Nucleus accumbens (tissue), 56 donors: ENCODE measurements around the gene SMARCE1.
"Not testable (repeated sequence)": the region's sequence is repeated elsewhere in the genome, so short reads cannot be mapped to it uniquely, and the experiment has no call there.

ENCODE experiments used
- DNase-seq, 56 donors: peaks; one replicate each; lab custom pipeline; 2025; lab: John Stamatoyannopoulos, UW

Gene SMARCE1

GRCh38 chr17:40590742-40591141 lies 56.9 kb downstream of the SMARCE1 start:
- no peak for DNase-seq

- no peak for DNase-seq
Observed at GRCh38 chr17:40588552-40588951, 59.1 kb downstream of the SMARCE1 start.

- DNase-seq: not testable (repeated sequence)
Observed at GRCh38 chr17:40586264-40586663, 61.4 kb downstream of the SMARCE1 start.

- not testable (repeated sequence) for DNase-seq
Observed at GRCh38 chr17:40584950-40585349, 62.7 kb downstream of the SMARCE1 start.

GRCh38 chr17:40582328-40582901 lies 65.2 kb downstream of the SMARCE1 start:
- DNase-seq: no peak

- DNase-seq: no peak
Observed at GRCh38 chr17:40580140-40580539, 67.5 kb downstream of the SMARCE1 start.

- DNase-seq: no peak
Observed at GRCh38 chr17:40579471-40579870, 68.1 kb downstream of the SMARCE1 start.

- DNase-seq: no peak
Observed at GRCh38 chr17:40577611-40578065, 70.0 kb downstream of the SMARCE1 start.

- DNase-seq: no peak
Observed at GRCh38 chr17:40576113-40576740, 71.4 kb downstream of the SMARCE1 start.
